IMR-90 (cell line): Measurements from ENCODE around the gene TOGARAM2. TPM values are rescaled to one million over a fixed set of nuclear protein-coding genes. Genes with fewer than 3 reads are reported as not detected.

Experiments
- ATAC-seq: fragments of 200-7000 bp; cut with Tn5 transposase; 2 replicates; pipeline ENCODE4 v1.9.1; 2020; ENCODE audit warnings: low read depth, mild to moderate bottlenecking, moderate library complexity
- BruUV-seq: library from RNA; stranded (reverse); fragments of 400-500 nt; replicated peaks from 2 replicates; lab custom pipeline; 2021; lab: Mats Ljungman, UMichigan
- CTCF ChIA-PET: fragments of 300-600 bp; formaldehyde crosslinking; extraction: SDS; loops from one replicate; lab custom pipeline; 2021; ENCODE audit warnings: antibody characterized with exemption; lab: Yijun Ruan, JAX
- POLR2A ChIA-PET: fragments of 300-600 bp; sonication (Branson Sonifier 250); formaldehyde crosslinking; loops from one replicate; lab custom pipeline; 2022; ENCODE audit warnings: antibody characterized with exemption; ENCODE audit not compliant: unreplicated experiment; lab: Charles Lee
- DNase-seq: peaks from one replicate; pipeline ENCODE4 v3.0.0; 2013
- H2AFZ ChIP-seq: replicated peaks from 2 replicates; pipeline ENCODE3; 2013; ENCODE audit warnings: low read length, mild to moderate bottlenecking; ENCODE audit not compliant: poor library complexity
- H2AK5ac ChIP-seq: 2 replicates; pipeline ENCODE4 v1.6.1; 2013; ENCODE audit warnings: low read depth, low read length, inconsistent platforms
- H2AK9ac ChIP-seq: replicated peaks from 2 replicates; pipeline ENCODE3; 2013; ENCODE audit warnings: mild to moderate bottlenecking, low read depth, low read length, moderate library complexity; ENCODE audit not compliant: poor library complexity
- H2BK120ac ChIP-seq: 2 replicates; pipeline ENCODE4 v1.6.1; 2013; ENCODE audit warnings: low read depth, low read length, inconsistent platforms
- H2BK15ac ChIP-seq: 3 replicates; pipeline ENCODE4 v1.6.1; 2013; ENCODE audit warnings: low read depth, low read length, inconsistent platforms
- H2BK20ac ChIP-seq: 2 replicates; pipeline ENCODE4 v1.6.1; 2013; ENCODE audit warnings: low read depth, mild to moderate bottlenecking, inconsistent platforms, low read length, moderate library complexity
- H2BK5ac ChIP-seq: 2 replicates; pipeline ENCODE4 v1.6.1; 2013; ENCODE audit warnings: mild to moderate bottlenecking, low read depth, low read length, inconsistent platforms; ENCODE audit not compliant: poor library complexity, severe bottlenecking
- H3K14ac ChIP-seq: replicated peaks from 2 replicates; pipeline ENCODE4 v1.6.1; 2013; ENCODE audit warnings: low read depth, low read length, inconsistent platforms
- H3K18ac ChIP-seq: 2 replicates; pipeline ENCODE4 v1.6.1; 2013; ENCODE audit warnings: low read depth, low read length, control low read depth
- H3K23ac ChIP-seq: 2 replicates; pipeline ENCODE4 v1.6.1; 2013; ENCODE audit warnings: low read depth, low read length, inconsistent platforms
- H3K27ac ChIP-seq: 2 replicates; pipeline ENCODE4 v1.5.1; 2013; ENCODE audit warnings: mild to moderate bottlenecking, control low read depth, low read length; ENCODE audit not compliant: insufficient read depth
- H3K27me3 ChIP-seq: 2 replicates; pipeline ENCODE4 v1.6.1; 2013; ENCODE audit warnings: low read length; ENCODE audit not compliant: control insufficient read depth, insufficient read depth
- H3K36me3 ChIP-seq: 2 replicates; pipeline ENCODE4 v1.6.1; 2013; ENCODE audit warnings: low read length, mixed read lengths; ENCODE audit not compliant: control insufficient read depth, insufficient read depth
- H3K4ac ChIP-seq: 2 replicates; pipeline ENCODE4 v1.6.1; 2013; ENCODE audit warnings: low read depth, low read length, inconsistent platforms
- H3K4me1 ChIP-seq: 2 replicates; pipeline ENCODE4 v1.6.1; 2013; ENCODE audit warnings: low read length, mixed read lengths; ENCODE audit not compliant: control insufficient read depth, insufficient read depth
- H3K4me2 ChIP-seq: 2 replicates; pipeline ENCODE4 v1.6.1; 2013; ENCODE audit warnings: low read depth, mild to moderate bottlenecking, control low read depth, low read length, moderate library complexity
- H3K4me3 ChIP-seq: 2 replicates; pipeline ENCODE4 v1.5.1; 2013; ENCODE audit warnings: low read depth, mild to moderate bottlenecking, control low read depth, low read length, moderate library complexity; ENCODE audit not compliant: insufficient read depth
- H3K56ac ChIP-seq: 2 replicates; pipeline ENCODE4 v1.6.1; 2013; ENCODE audit warnings: low read length, inconsistent platforms; ENCODE audit not compliant: insufficient read depth; ENCODE audit errors: extremely low read depth
- H3K79me1 ChIP-seq, 2 experiments: 2 replicates each; pipeline ENCODE4 v1.6.1; 2013; ENCODE audit warnings: low read length in 2 of 2, inconsistent platforms in 1 of 2, low read depth in 1 of 2
- H3K9ac ChIP-seq: 2 replicates; pipeline ENCODE4 v1.6.1; 2013; ENCODE audit warnings: low read depth, low read length, control low read depth
- H3K9me1 ChIP-seq: 2 replicates; pipeline ENCODE4 v1.6.1; 2013; ENCODE audit warnings: low read length, inconsistent platforms; ENCODE audit not compliant: insufficient read depth
- H3K9me3 ChIP-seq: 2 replicates; pipeline ENCODE4 v1.6.1; 2013; ENCODE audit warnings: low read length; ENCODE audit not compliant: control insufficient read depth, insufficient read depth
- H4K20me1 ChIP-seq: 2 replicates; pipeline ENCODE4 v1.6.1; 2013; ENCODE audit warnings: low read length, inconsistent platforms; ENCODE audit not compliant: insufficient read depth
- H4K5ac ChIP-seq: 2 replicates; pipeline ENCODE4 v1.6.1; 2013; ENCODE audit warnings: mild to moderate bottlenecking, low read depth, low read length, control low read depth
- H4K8ac ChIP-seq, 2 experiments: 2 replicates each; pipeline ENCODE4 v1.6.1; 2013; ENCODE audit warnings: low read depth in 2 of 2, low read length in 2 of 2, control low read depth in 1 of 2, inconsistent platforms in 1 of 2
- H4K91ac ChIP-seq: 2 replicates; pipeline ENCODE4 v1.6.1; 2013; ENCODE audit warnings: low read depth, low read length, inconsistent platforms; ENCODE audit not compliant: insufficient read depth
- BHLHE40 ChIP-seq: fragments of 150-350 bp; IDR thresholded peaks from 2 replicates; pipeline ENCODE4 v1.6.1; 2016; ENCODE audit warnings: mild to moderate bottlenecking, low read depth, low read length
- CHD1 ChIP-seq: IDR thresholded peaks from 2 replicates; pipeline ENCODE4 v1.6.1; 2012; ENCODE audit warnings: low read depth, low read length, improper control_type of control experiment
- CTCF ChIP-seq: conservative IDR thresholded peaks from 2 replicates; pipeline ENCODE4 v1.5.1; 2012; ENCODE audit warnings: mild to moderate bottlenecking, low read depth, low read length, improper control_type of control experiment
- ELK1 ChIP-seq: fragments of 150-350 bp; IDR thresholded peaks from 2 replicates; pipeline ENCODE4 v1.6.1; 2016; ENCODE audit warnings: low read depth, mild to moderate bottlenecking, low read length, moderate library complexity, borderline replicate concordance
- FOS ChIP-seq: fragments of 150-350 bp; IDR thresholded peaks from 2 replicates; pipeline ENCODE4 v1.6.1; 2016; ENCODE audit warnings: low read depth, low read length
- MAZ ChIP-seq: IDR thresholded peaks from 2 replicates; pipeline ENCODE4 v1.6.1; 2012; ENCODE audit warnings: low read depth, mild to moderate bottlenecking, low read length, improper control_type of control experiment, moderate library complexity, borderline replicate concordance
- POLR2A ChIP-seq: IDR thresholded peaks from 2 replicates; pipeline ENCODE4 v1.6.1; 2012; ENCODE audit warnings: mild to moderate bottlenecking, low read depth, low read length
- RAD21 ChIP-seq: IDR thresholded peaks from 2 replicates; pipeline ENCODE4 v1.6.1; 2012; ENCODE audit warnings: low read length, improper control_type of control experiment
- RFX5 ChIP-seq: IDR thresholded peaks from 2 replicates; pipeline ENCODE4 v1.8.0; 2012; ENCODE audit warnings: low read depth, mild to moderate bottlenecking, low read length, moderate library complexity
- USF2 ChIP-seq: fragments of 150-350 bp; IDR thresholded peaks from 2 replicates; pipeline ENCODE4 v1.6.1; 2017; ENCODE audit warnings: mild to moderate bottlenecking, antibody characterized with exemption, low read length, low read depth
- WGBS, 2 experiments: methylation state at CpG; one replicate each; pipeline versions ENCODE4 v1.1.5 to v1.1.7; 2013; ENCODE audit warnings: missing lambda C conversion rate in 2 of 2; ENCODE audit not compliant: insufficient read length in 1 of 2; ENCODE audit errors: extremely low coverage in 2 of 2; 5-methylcytosine and 5-hydroxymethylcytosine counted together
- dilution Hi-C: fragments of 300-500 bp; cut with HindIII; formaldehyde crosslinking; loops from one replicate; pipeline ENCODE4 v1.14.3; 2018; ENCODE audit warnings: low sequenced_read_pairs; ENCODE audit not compliant: unreplicated experiment
- in situ Hi-C: fragments of 300-500 bp; cut with MboI; formaldehyde crosslinking; loops from 3 replicates; pipeline ENCODE4 v1.14.3; 2019; ENCODE audit warnings: low sequenced_read_pairs, inconsistent platforms, mixed read lengths
- intact Hi-C: fragments of 100-400 bp; cut with micrococcal nuclease; formaldehyde crosslinking; loops from 2 replicates; pipeline ENCODE4 v1.10.0; 2022
- polyA plus RNA-seq, 3 experiments: library from polyadenylated mRNA; depleted of rRNA; stranded (reverse); fragments of >200 nt; gene quantifications; 2 replicates each; pipeline ENCODE4 v1.2.3, GENCODE V29; 2012; ENCODE audit warnings: low replicate concordance in 1 of 3
- total RNA-seq: library from RNA; depleted of rRNA; stranded (reverse); fragments of >200 nt; gene quantifications from 2 replicates; pipeline ENCODE4 v1.2.3, GENCODE V29; 2012

The TOGARAM2 gene
- total and polyA plus RNA-seq, 2 of the 4 experiments (the other 2 are of a cell fraction) = under 0.01 to 0.38 TPM

- no peak for DNase-seq
- in situ Hi-C loops = no loop called here
- 100% methylated on average over 1 of the region's 9 CpGs; no CpG with 5 or more reads in 1 of the 2 experiments for WGBS, 2 experiments
These were observed 60.1 kb downstream of the TOGARAM2 start for GRCh38 chr2:29041161-29041660.

More at GRCh38 chr2:29041161-29041660, 60.1 kb downstream of the TOGARAM2 start:
- Histone ChIP-seq H3K56ac (no peak overlapping the region), H4K91ac (no peak overlapping the region), H4K5ac (no peak overlapping the region), H2AFZ (no peak overlapping the region), H3K9me1 (peaks cover 5% of the 10 kb centered on the region; the same call in 1 of the 2 replicates), H3K4ac (no peak overlapping the region), H3K4me1 (peaks cover 3% of the 10 kb centered on the region), H3K23ac (no peak overlapping the region), H4K8ac (no peak overlapping the region), H3K27me3 (peaks cover 4% of the 10 kb centered on the region; the same call in 1 of the 2 replicates), H3K14ac (no peak overlapping the region), H3K4me3 (no peak overlapping the region), H4K20me1 (no peaks in the 10 kb centered on the region), H3K36me3 (no peaks in the 10 kb centered on the region), H2BK5ac (no peak overlapping the region), H2AK5ac (no peak overlapping the region), H3K27ac (no peak overlapping the region), H3K4me2 (no peak overlapping the region), H3K79me1 (no peaks in the 10 kb centered on the region), H2AK9ac (no peak overlapping the region), H2BK120ac (no peak overlapping the region), H2BK15ac (no peak overlapping the region), H3K9me3 (no peaks in the 10 kb centered on the region), H2BK20ac (no peak overlapping the region), H3K18ac (no peak overlapping the region), H3K9ac (no peak overlapping the region)
- TF ChIP-seq CTCF = no peak
- TF ChIP-seq USF2 = no peak
- no peak for TF ChIP-seq BHLHE40
- no peak for TF ChIP-seq RAD21
- TF ChIP-seq MAZ = no peak
- TF ChIP-seq RFX5 = no peak
- TF ChIP-seq FOS = no peak
- TF ChIP-seq CHD1 = no peak
- TF ChIP-seq ELK1 = no peak
- TF ChIP-seq POLR2A = no peak
- ATAC-seq = no peak
- BruUV-seq = no TSS peak
- ChIA-PET CTCF (no interaction called here), POLR2A (no interaction called here)
- intact Hi-C loops = no loop called here
- dilution Hi-C loops = no loop called here
